HG02642 (cell line): ENCODE measurements around the gene ELFN1.
"Not testable (repeated sequence)": the region's sequence is repeated elsewhere in the genome, so short reads cannot be mapped to it uniquely, and the experiment has no call there.

Source experiments
- ATAC-seq: cut with Tn5 transposase; IDR thresholded peaks from one replicate; pipeline ENCODE4 v1.9.1; 2021; ENCODE audit warnings: mild to moderate bottlenecking; ENCODE audit not compliant: unreplicated experiment, poor library complexity

Gene ELFN1

GRCh38 chr7:1706381-1706720 lies 36.3 kb downstream of the ELFN1 start:
- no peak for ATAC-seq

DNA sequence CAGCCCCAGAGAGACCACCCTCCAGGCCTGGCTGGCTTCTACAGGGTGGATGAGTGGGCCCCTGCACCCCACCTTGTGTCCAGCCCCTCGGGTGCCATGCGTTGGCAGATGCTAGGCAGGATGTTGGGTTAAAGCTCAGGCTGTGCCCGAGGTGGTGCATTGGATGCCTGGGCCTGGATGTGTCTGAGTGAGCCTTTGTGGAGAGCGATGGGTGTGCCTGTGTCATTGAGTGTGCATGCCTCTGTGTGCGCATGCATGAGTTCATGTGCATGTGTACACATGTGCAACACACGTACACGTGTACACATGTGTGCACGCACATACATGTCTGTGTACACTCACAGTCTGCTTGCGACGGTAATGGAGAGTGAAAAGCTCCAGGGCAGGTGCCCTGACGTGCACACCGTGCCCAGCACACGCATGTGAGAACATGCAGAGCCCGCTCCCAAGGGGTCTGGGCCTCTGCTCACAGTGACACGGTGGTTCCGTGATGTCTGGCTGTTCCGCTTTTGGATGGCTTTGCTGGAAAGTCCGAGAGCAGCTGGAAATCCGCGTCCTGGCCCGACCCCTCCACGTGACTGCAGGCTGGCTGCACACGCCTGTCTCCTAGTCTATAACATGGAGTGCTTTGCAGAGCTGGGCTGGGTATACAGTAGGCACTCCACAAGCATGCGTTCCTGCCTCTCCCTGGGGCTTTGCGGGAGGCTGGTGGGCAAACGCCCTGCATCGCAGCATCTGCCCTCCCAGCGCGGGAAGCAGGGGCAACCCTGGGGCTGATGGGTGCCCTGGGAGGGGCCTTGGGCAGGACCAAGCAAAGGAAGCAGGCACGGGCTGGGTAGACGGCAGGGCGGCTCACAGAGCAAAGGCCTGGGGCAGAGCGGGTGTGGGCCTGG lies 36.9 kb downstream of the ELFN1 start:
- no peak for ATAC-seq

GRCh38 chr7:1707756-1708595 lies 37.9 kb downstream of the ELFN1 start:
- ATAC-seq = no peak

DNA sequence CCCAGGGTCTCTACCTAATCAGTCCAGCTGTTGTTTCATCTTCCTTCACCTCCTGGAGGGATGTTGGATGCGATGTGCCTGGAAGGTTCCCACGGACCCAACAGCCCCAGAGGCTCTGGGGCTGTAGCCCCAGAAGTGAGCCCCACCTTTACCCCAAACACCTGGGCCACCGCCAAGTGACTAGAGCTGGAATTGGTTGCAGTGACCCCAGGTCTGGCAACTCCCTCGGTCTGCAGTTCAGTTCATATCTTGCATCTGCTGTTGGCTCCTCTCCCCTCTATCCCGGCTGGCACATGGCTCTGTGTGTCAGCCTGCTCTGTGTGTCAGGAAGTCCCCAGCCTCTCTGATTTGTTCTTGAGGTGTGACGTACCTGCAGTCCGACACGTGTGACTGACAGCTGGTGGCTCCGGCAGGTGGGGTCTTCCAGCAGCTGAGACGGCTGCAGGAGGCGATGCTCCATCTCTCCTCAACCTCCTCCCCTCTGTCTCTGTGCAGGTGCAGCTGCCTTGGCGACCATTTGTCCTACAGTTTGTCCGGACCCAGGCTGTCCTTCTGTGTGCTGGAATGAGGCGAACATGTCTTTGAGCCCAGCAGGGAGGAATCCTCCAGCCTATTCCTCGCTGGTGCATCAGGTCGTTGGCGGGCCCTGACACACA lies 38.6 kb downstream of the ELFN1 start:
- ATAC-seq = no peak

- no peak for ATAC-seq
Measured at GRCh38 chr7:1709281-1709680, 39.2 kb downstream of the ELFN1 start.

DNA sequence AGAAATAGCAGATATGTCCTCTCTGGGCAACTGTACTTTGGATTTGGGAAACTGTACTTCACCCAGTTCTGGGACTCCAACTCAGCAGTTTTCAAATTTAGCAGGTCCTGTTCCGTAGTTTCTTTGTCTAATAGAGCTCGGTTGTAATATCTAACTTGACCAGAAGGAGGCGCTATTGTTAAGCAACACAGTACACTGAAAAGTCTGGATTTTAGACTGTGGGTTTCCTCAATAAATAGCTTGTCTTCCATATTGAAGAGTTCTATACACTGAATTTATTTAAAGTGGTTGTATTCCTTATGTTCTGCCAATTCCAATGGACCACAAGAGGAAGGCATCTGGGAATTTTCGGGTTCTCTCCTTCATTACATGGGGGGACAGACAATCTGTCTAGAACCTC lies 39.8 kb downstream of the ELFN1 start:
- ATAC-seq = no peak

GRCh38 chr7:1710936-1711335 lies 40.9 kb downstream of the ELFN1 start:
- ATAC-seq = no peak

- no peak for ATAC-seq
Measured at GRCh38 chr7:1712907-1713501, 42.9 kb downstream of the ELFN1 start.

DNA sequence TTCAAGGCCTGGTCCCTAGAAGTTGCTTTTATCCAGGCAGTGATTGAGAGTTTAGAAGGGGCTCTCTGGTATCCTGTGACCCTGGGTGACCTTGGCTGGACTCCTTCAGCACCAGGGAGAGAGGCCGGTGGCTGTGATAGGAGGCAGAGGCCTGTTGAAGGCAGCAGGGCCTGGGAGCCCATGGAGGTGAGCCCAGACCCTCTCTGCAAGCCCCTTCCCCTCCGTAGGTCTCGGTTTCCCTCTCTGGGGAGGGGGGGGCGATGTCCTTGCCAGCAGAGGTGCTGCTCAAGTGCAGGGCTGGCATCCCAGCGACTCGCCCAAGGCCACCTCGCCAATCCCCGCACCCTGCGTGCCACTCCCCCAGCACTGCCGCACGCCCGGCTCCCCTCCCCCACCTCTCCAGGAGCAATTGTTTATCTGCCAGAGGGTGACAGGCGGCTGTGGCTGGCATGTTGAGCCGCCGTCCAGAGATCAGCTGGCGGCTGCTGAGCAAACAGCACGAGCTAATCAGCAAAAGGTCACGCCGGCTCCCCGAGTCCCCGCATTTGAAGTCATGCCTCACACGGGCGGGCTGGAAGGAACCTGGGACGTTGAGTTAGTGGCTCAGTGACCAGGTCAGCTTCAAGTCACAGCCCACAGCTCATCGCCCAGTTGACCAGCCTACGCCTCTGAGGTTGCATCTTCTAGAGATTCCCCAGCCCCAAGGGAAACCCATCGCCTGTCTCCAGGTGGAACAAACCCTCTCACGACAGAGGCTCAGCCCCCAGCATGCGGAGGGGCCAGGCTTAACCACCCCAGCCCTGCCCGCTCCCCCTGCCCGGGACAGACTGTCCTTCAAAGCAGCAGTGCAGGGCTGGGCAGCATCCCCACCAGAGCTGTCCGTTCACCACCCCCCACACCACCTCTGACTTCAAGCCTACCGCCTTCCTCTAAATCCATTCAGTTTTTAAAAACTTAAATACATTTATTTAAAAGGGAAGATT lies 43.7 kb downstream of the ELFN1 start:
- no peak for ATAC-seq

DNA sequence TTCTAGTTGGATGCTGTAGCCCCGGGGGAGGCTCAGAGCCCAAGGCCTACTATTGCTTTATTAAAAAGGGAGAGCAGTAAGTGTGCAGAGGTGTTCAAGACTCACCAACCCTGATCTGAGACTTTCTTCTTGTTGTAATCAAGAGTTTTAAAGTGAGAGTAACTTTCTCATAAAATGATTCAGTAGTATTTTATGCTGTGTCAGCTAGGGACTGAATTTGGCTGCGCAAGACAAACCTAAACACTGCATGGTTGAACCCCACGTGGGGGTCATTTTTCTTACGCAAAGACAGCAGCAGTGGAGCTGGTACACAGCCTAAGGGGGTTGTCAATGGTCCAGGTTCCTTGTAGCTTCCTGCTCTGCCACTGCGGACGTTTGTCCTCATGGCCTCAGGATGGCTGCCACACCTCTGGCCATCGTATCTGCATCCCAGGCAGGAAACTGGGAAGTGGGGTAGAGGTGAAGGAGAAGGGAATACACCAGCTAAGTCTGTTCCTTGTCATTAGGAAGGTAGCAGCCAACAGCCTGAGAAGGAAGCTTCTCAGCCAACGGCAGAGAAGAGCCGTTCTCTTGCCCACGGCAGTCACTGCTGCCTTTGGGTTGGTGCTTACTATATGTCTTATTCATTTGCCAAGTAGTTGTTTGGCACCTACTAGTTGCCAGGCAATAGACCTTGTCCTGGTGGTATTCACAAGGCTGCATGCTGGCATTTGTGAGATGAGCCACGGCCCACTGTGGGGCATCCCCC lies 44.7 kb downstream of the ELFN1 start:
- ATAC-seq = no peak

DNA sequence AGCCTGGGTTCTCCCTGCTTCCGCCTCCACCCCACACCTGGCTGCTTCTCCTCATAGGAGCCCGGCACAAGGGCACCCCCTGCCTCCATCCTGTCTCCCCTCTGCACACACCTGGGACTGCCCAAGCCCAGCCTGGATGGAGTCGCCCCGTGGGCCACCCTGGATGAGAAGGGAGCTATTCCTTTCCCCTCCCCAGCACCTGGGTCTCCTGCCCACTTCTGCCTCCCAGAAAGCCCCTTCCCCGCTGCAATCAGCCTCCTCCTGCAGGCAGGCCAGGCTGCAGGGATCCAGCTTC lies 45.2 kb downstream of the ELFN1 start:
- no peak for ATAC-seq

- no peak for ATAC-seq
Measured at GRCh38 chr7:1715671-1716074, 45.6 kb downstream of the ELFN1 start.

- no peak for ATAC-seq
Measured at GRCh38 chr7:1716263-1717094, 46.4 kb downstream of the ELFN1 start.

GRCh38 chr7:1717095-1717483 lies 47.0 kb downstream of the ELFN1 start:
- ATAC-seq = no peak

- no peak for ATAC-seq
Measured at GRCh38 chr7:1717903-1718676, 48.0 kb downstream of the ELFN1 start.

GRCh38 chr7:1718850-1719249 lies 48.8 kb downstream of the ELFN1 start:
- ATAC-seq = not testable (repeated sequence)

GRCh38 chr7:1719256-1719655 lies 49.2 kb downstream of the ELFN1 start:
- ATAC-seq = not testable (repeated sequence)
